Cardiac fibroblast (primary cell): ENCODE data around the gene ASPSCR1.

Experiments used
- DNase-seq, 2 donors: peaks; one replicate each; pipeline versions ENCODE4 v3.0.0 to v3.0.0-alpha.2; 2010; ENCODE audit warnings: low read depth in 2 of 2
- H3K4me3 ChIP-seq, 2 donors: replicated peaks in 1 of 2; 1 replicate in 1 of 2; 2 replicates in 1 of 2; pipeline ENCODE4 v1.5.1; 2011; ENCODE audit warnings: low read depth in 2 of 2, low read length in 2 of 2, mild to moderate bottlenecking in 2 of 2, moderate library complexity in 1 of 2
- CTCF ChIP-seq: IDR thresholded peaks from one replicate; pipeline ENCODE4 v1.5.1; 2011; ENCODE audit warnings: low read depth, mild to moderate bottlenecking, low read length, inconsistent platforms

The ASPSCR1 gene

GRCh38 chr17:81996232-81996756 is 18.9 kb downstream of the ASPSCR1 start:
- DNase-seq: no peak
- TF ChIP-seq CTCF: no peak
- H3K4me3 ChIP-seq: no peak overlapping the region

GRCh38 chr17:81996757-81997441 is 19.5 kb downstream of the ASPSCR1 start:
- no peak for TF ChIP-seq CTCF
- no peak for DNase-seq
- H3K4me3 ChIP-seq: no peak overlapping the region

GRCh38 chr17:81998212-81998611 is 20.8 kb downstream of the ASPSCR1 start:
- DNase-seq: no peak
- no peak for TF ChIP-seq CTCF

GRCh38 chr17:81998691-81999438 is 21.4 kb downstream of the ASPSCR1 start:
- H3K4me3 ChIP-seq: no peak overlapping the region
- no peak for DNase-seq
- no peak for TF ChIP-seq CTCF

More at GRCh38 chr17:81998212-81998611, 20.8 kb downstream of the ASPSCR1 start:
- H3K4me3 ChIP-seq: no peak overlapping the region

GRCh38 chr17:81999587-81999975 is 22.2 kb downstream of the ASPSCR1 start:
- no peak overlapping the region for H3K4me3 ChIP-seq
- TF ChIP-seq CTCF: no peak
- no peak for DNase-seq

- TF ChIP-seq CTCF: no peak
- no peak overlapping the region for H3K4me3 ChIP-seq
- no peak for DNase-seq
These were observed 22.8 kb downstream of the ASPSCR1 start for GRCh38 chr17:81999976-82000802.
